B cell (primary cell): ENCODE data around the gene GALNT10. TPM values are rescaled to one million over a fixed set of nuclear protein-coding genes. Genes with fewer than 3 reads are reported as not detected.
A peak's percentile ranks its signal among the peaks of the same experiment; 100 is the strongest.

ENCODE experiments used
- ATAC-seq: fragments of 200-7000 bp; cut with Tn5 transposase; one replicate; pipeline ENCODE4 v1.10.0; 2021; ENCODE audit warnings: low read depth, mild to moderate bottlenecking, moderate number of reproducible peaks, moderate library complexity
- CTCF ChIA-PET: fragments of 350-600 bp; sonication (Branson Sonifier 250); formaldehyde crosslinking; loops from one replicate; lab custom pipeline; 2021; ENCODE audit warnings: antibody characterized with exemption, inconsistent platforms; lab: Charles Lee
- POLR2A ChIA-PET: fragments of 350-600 bp; sonication (Branson Sonifier 250); formaldehyde crosslinking; loops from one replicate; lab custom pipeline; 2021; ENCODE audit warnings: antibody characterized with exemption; lab: Charles Lee
- DNase-seq: peaks from one replicate; pipeline ENCODE4 v3.0.0; 2013
- H2AFZ ChIP-seq: 2 replicates; pipeline ENCODE4 v1.6.1; 2012; ENCODE audit warnings: mild to moderate bottlenecking, low read depth, low read length; ENCODE audit not compliant: insufficient read depth, poor library complexity, severe bottlenecking
- H3K27ac ChIP-seq, 2 donors: 1 replicate in 1 of 2; 2 replicates in 1 of 2; pipeline ENCODE4 v1.5.1; 2012 to 2013; ENCODE audit warnings: low read length in 2 of 2, mild to moderate bottlenecking in 2 of 2, moderate library complexity in 1 of 2
- H3K27me3 ChIP-seq, 4 experiments: fragments of 200-600 bp in 1 of 4; sonication (generic) in 1 of 4; replicated peaks in 1 of 4; 1 replicate in 2 of 4; 2 replicates in 2 of 4; pipeline versions ENCODE4 v1.6.1 to v1.7.0; 2013 to 2016; ENCODE audit warnings: low read length in 3 of 4, mild to moderate bottlenecking in 2 of 4, mixed read lengths in 1 of 4, moderate library complexity in 1 of 4; ENCODE audit not compliant: insufficient read depth in 4 of 4, control insufficient read depth in 3 of 4; ENCODE audit errors: control extremely low read depth in 1 of 4
- H3K36me3 ChIP-seq, 2 experiments: replicated peaks in 1 of 2; 1 replicate in 1 of 2; 2 replicates in 1 of 2; pipeline versions ENCODE4 v1.6.1 to v1.7.1; 2013; ENCODE audit warnings: low read length in 1 of 2; ENCODE audit not compliant: insufficient read depth in 2 of 2, control insufficient read depth in 1 of 2; ENCODE audit errors: control extremely low read depth in 1 of 2, extremely low read depth in 1 of 2
- H3K4me1 ChIP-seq, 2 donors: fragments of 200-600 bp in 1 of 2; sonication (generic) in 1 of 2; 1 replicate in 1 of 2; 2 replicates in 1 of 2; pipeline versions ENCODE4 v1.5.1 to v1.6.1; 2013 to 2017; ENCODE audit warnings: low read length in 2 of 2; ENCODE audit not compliant: control insufficient read depth in 2 of 2, insufficient read depth in 2 of 2
- H3K4me2 ChIP-seq: replicated peaks from 2 replicates; pipeline ENCODE3; 2012; ENCODE audit warnings: mild to moderate bottlenecking, low read depth, low read length; ENCODE audit not compliant: poor library complexity, severe bottlenecking
- H3K4me3 ChIP-seq, 5 experiments: fragments of 200-600 bp in 1 of 5; sonication (generic) in 1 of 5; 1 replicate in 3 of 5; 2 replicates in 2 of 5; pipeline versions ENCODE4 v1.5.1 to v1.7.0; 2011 to 2016; ENCODE audit warnings: low read length in 4 of 5, mild to moderate bottlenecking in 4 of 5, low read depth in 2 of 5, control low read depth in 1 of 5, moderate library complexity in 1 of 5; ENCODE audit not compliant: insufficient read depth in 1 of 5; ENCODE audit errors: control extremely low read depth in 1 of 5, extremely low read depth in 1 of 5
- H3K79me2 ChIP-seq: fragments of 200-600 bp; sonication (generic); one replicate; pipeline ENCODE4 v1.6.0; 2016; ENCODE audit warnings: low read length; ENCODE audit not compliant: control insufficient read depth, insufficient read depth
- H3K9ac ChIP-seq: fragments of 200-600 bp; sonication (generic); 2 replicates; pipeline ENCODE4 v1.6.1; 2017; ENCODE audit warnings: mild to moderate bottlenecking, low read length, moderate library complexity
- H3K9me3 ChIP-seq, 3 donors: one replicate each; pipeline versions ENCODE4 v1.6.1 to v1.7.1; 2013; ENCODE audit warnings: low read length in 2 of 3; ENCODE audit not compliant: control insufficient read depth in 2 of 3, insufficient read depth in 1 of 3; ENCODE audit errors: control extremely low read depth in 1 of 3
- H4K20me1 ChIP-seq: 2 replicates; pipeline ENCODE4 v1.6.0; 2012; ENCODE audit warnings: mild to moderate bottlenecking, low read length; ENCODE audit not compliant: insufficient read depth, control insufficient read depth, poor library complexity, severe bottlenecking
- H3K27ac Mint-ChIP-seq: one replicate; pipeline ENCODE4 v1.8.0; 2021; ENCODE audit warnings: mixed read lengths
- H3K27me3 Mint-ChIP-seq: one replicate; pipeline ENCODE4 v1.8.0; 2021; ENCODE audit warnings: mixed read lengths
- H3K4me1 Mint-ChIP-seq: one replicate; pipeline ENCODE4 v1.8.0; 2021; ENCODE audit warnings: mixed read lengths
- H3K4me3 Mint-ChIP-seq: one replicate; pipeline ENCODE4 v1.8.0; 2021; ENCODE audit warnings: mixed read lengths
- H3K9me3 Mint-ChIP-seq: one replicate; pipeline ENCODE4 v1.8.0; 2022; ENCODE audit warnings: mixed read lengths; ENCODE audit not compliant: insufficient read depth
- EZH2 ChIP-seq: IDR thresholded peaks from 2 replicates; pipeline ENCODE4 v1.6.1; 2012; ENCODE audit warnings: borderline replicate concordance, low read depth, mild to moderate bottlenecking, moderate library complexity, low read length; ENCODE audit not compliant: insufficient read depth, poor library complexity, severe bottlenecking
- WGBS: methylation state at CpG from one replicate; pipeline ENCODE4 v1.1.5; 2013; ENCODE audit warnings: missing lambda C conversion rate; ENCODE audit not compliant: insufficient coverage; 5-methylcytosine and 5-hydroxymethylcytosine counted together
- intact Hi-C: fragments of 100-400 bp; cut with micrococcal nuclease; formaldehyde crosslinking; loops from one replicate; pipeline ENCODE4 v1.10.0; 2022
- polyA plus RNA-seq: library from polyadenylated mRNA; depleted of rRNA; stranded (reverse); fragments of >200 nt; gene quantifications from 2 replicates; pipeline ENCODE4 v1.2.3, GENCODE V29; 2012
- total RNA-seq, 2 donors: library from RNA; stranded (reverse); fragments of 120-200 nt in 1 of 2; gene quantifications; 1 replicate in 1 of 2; 2 replicates in 1 of 2; pipeline versions ENCODE4 v1.2.3 to v1.2.4, GENCODE V29; 2013 to 2022
- TF ChIP-seq, protein P1 (sequence below): fragments of 200-600 bp; IDR thresholded peaks from one replicate; pipeline ENCODE4 v1.8.0; 2022; ENCODE audit warnings: antibody characterized with exemption, mild to moderate bottlenecking

The GALNT10 gene
- total and polyA plus RNA-seq, 2 donors (not counting 1 experiment from before 2014, with no cell fraction given), result 27.7 to 42.8 TPM

DNA sequence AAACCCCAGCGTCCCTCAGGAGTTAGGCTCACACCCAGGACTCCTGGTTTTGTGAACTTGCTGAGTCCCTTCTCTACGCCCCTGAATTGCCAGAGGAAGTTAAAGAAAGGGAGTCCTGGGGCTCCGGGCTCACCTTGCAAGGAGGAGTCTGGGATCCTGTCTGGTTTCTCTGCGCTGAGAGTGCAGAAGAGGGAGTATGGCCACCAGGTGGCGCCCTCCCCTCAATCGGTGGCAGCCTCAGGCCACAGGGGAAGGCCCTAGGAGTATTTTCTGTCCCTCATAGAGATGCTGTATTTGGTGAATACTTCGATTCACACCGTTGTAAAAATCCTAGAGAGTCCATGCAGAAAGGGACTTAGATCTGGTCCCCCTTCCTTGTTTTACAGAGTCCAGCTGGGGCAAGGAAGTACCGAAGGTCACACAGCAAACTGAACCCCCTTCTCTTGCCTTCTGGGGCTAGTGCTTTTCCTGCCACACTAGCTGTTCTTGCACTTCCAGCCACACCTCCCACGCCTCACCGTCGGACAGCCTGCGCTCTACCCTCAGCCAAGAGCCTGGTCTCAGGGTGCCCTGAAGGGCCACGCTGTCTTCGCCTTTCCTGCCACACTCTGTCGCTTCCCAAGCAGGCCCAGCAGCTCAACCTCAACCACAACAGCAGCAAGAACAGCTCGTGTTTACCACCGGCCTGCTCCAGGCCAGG lies 277.3 kb downstream of the GALNT10 start:
- peaks cover 0 to 2% (median 0%) of the 10 kb centered on the region in 3 donors for H3K9me3 ChIP-seq
- no peaks in the 10 kb centered on the region for H4K20me1 ChIP-seq
- DNase-seq (peak; percentile 79), ATAC-seq (peak; percentile 86)
- H3K4me1 ChIP-seq, result peaks cover 0 to 10% of the 10 kb centered on the region in 2 donors
- Mint-ChIP-seq H3K4me3 (no peak overlapping the region), H3K27me3 (peaks cover 39% of the 10 kb centered on the region), H3K27ac (no peak overlapping the region), H3K9me3 (no peaks in the 10 kb centered on the region), H3K4me1 (no peaks in the 10 kb centered on the region)
- ChIA-PET POLR2A (no interaction called here), CTCF (interaction anchor here (0.6 to 3.4 kb wide), 22 partner anchors 9 to 898 kb away, joined by 3 to 14 read pairs (median 5); partner anchors contain the start of gene HAND1)
- H3K27me3 ChIP-seq, result peaks cover 0 to 44% (median 32%) of the 10 kb centered on the region in 4 experiments
- TF ChIP-seq, protein P1, sequence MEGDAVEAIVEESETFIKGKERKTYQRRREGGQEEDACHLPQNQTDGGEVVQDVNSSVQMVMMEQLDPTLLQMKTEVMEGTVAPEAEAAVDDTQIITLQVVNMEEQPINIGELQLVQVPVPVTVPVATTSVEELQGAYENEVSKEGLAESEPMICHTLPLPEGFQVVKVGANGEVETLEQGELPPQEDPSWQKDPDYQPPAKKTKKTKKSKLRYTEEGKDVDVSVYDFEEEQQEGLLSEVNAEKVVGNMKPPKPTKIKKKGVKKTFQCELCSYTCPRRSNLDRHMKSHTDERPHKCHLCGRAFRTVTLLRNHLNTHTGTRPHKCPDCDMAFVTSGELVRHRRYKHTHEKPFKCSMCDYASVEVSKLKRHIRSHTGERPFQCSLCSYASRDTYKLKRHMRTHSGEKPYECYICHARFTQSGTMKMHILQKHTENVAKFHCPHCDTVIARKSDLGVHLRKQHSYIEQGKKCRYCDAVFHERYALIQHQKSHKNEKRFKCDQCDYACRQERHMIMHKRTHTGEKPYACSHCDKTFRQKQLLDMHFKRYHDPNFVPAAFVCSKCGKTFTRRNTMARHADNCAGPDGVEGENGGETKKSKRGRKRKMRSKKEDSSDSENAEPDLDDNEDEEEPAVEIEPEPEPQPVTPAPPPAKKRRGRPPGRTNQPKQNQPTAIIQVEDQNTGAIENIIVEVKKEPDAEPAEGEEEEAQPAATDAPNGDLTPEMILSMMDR, result peak; percentile 95
- no peak for TF ChIP-seq EZH2
- no peaks in the 10 kb centered on the region for H3K36me3 ChIP-seq
- no peak overlapping the region for H3K4me2 ChIP-seq
- intact Hi-C loops, result loop anchor here (1.0 to 5.0 kb wide), 4 partner anchors 108 to 679 kb away; no protein-coding TSS in a partner anchor
- H3K27ac ChIP-seq, result no peak overlapping the region
- no peak overlapping the region for H2AFZ ChIP-seq
- no peak overlapping the region for H3K4me3 ChIP-seq
- H3K79me2 ChIP-seq, result no peaks in the 10 kb centered on the region
- 45% methylated on average over 17 of the region's 18 CpGs for WGBS
- H3K9ac ChIP-seq, result no peak overlapping the region

DNA sequence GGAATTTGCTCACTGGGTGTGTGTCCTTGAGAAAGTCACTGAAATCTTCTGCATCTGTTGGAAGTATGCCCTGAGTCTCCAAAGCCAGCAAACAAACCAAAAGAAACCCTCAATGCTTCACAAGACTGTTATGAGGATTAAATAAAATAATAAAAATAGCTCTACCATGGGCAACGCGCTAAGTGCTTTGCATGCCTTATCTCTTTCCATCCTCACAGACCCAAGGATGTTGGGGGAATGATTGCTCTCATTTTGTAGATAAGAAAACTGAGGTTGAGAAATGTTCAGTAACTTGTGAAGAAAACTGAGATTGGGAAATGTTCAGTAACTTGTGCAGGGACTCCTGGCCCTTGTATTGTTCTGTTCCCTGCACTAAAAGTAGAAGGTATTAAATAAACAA lies 279.6 kb downstream of the GALNT10 start:
- Histone ChIP-seq H3K9ac (no peak overlapping the region), H3K27me3 (peaks cover 0 to 68% (median 56%) of the 10 kb centered on the region in 4 experiments), H3K9me3 (peaks cover 0 to 20% (median 6%) of the 10 kb centered on the region in 3 donors), H3K4me3 (no peak overlapping the region), H3K4me2 (no peak overlapping the region), H2AFZ (no peak overlapping the region), H3K27ac (no peak overlapping the region), H3K4me1 (peaks cover 22 to 33% of the 10 kb centered on the region in 2 donors), H3K79me2 (no peaks in the 10 kb centered on the region), H4K20me1 (no peaks in the 10 kb centered on the region), H3K36me3 (no peaks in the 10 kb centered on the region)
- ChIA-PET POLR2A (no interaction called here), CTCF (interaction anchor here (0.7 to 3.0 kb wide), 5 partner anchors 11 to 371 kb away, joined by 3 to 14 read pairs (median 5); no protein-coding TSS in a partner anchor)
- WGBS, result no CpG with 5 or more reads among the region's 2 CpGs
- Mint-ChIP-seq H3K4me3 (no peak overlapping the region), H3K27me3 (peaks cover 58% of the 10 kb centered on the region), H3K27ac (no peak overlapping the region), H3K9me3 (no peaks in the 10 kb centered on the region), H3K4me1 (peaks cover 17% of the 10 kb centered on the region)
- ATAC-seq, result no peak
- TF ChIP-seq EZH2, result no peak
- TF ChIP-seq, protein P1, result no peak
- intact Hi-C loops, result no loop called here
- no peak for DNase-seq
